Bronchial smooth muscle cell (primary cell): ENCODE data around the gene RBM15B. TPM values are rescaled to one million over a fixed set of nuclear protein-coding genes. Genes with fewer than 3 reads are reported as not detected.

Experiments
- total RNA-seq: library from RNA; depleted of rRNA; stranded (reverse); fragments of >200 nt; gene quantifications from 2 replicates; pipeline ENCODE4 v1.2.1, GENCODE V29; 2014

Gene RBM15B, protein sequence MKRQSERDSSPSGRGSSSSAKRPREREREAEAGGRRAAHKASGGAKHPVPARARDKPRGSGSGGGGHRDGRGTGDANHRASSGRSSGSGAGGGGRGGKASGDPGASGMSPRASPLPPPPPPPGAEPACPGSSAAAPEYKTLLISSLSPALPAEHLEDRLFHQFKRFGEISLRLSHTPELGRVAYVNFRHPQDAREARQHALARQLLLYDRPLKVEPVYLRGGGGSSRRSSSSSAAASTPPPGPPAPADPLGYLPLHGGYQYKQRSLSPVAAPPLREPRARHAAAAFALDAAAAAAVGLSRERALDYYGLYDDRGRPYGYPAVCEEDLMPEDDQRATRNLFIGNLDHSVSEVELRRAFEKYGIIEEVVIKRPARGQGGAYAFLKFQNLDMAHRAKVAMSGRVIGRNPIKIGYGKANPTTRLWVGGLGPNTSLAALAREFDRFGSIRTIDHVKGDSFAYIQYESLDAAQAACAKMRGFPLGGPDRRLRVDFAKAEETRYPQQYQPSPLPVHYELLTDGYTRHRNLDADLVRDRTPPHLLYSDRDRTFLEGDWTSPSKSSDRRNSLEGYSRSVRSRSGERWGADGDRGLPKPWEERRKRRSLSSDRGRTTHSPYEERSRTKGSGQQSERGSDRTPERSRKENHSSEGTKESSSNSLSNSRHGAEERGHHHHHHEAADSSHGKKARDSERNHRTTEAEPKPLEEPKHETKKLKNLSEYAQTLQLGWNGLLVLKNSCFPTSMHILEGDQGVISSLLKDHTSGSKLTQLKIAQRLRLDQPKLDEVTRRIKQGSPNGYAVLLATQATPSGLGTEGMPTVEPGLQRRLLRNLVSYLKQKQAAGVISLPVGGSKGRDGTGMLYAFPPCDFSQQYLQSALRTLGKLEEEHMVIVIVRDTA
- 24.3 and 28.3 TPM in 2 replicates for total RNA-seq

GRCh38 chr3:51391075-51391565, at the start of gene RBM15B:
RBM15B (plus strand) TSS chr3:51391285; CDS start chr3:51391400, 115 bp downstream.

GRCh38 chr3:51384726-51385473, 6.2 kb upstream of the RBM15B start, which contains the start of gene MANF:
MANF (plus strand) TSS chr3:51385291; CDS start chr3:51385343, 52 bp downstream.

Other genes starting within 250 kb of the RBM15B start
- 44.6 and 90.5 TPM in 2 replicates for gene MANF, start 6.0 kb upstream of the RBM15B start, total RNA-seq
- gene DCAF1, start 108.7 kb downstream of the RBM15B start, total RNA-seq, result 9.8 and 12.3 TPM in 2 replicates
- 9.9 and 11.2 TPM in 2 replicates for gene RAD54L2, start 147.4 kb downstream of the RBM15B start, total RNA-seq